GM18505 (cell line): ENCODE data around the gene EPS15.

Experiments used
- ATAC-seq: cut with Tn5 transposase; IDR thresholded peaks from one replicate; pipeline ENCODE4 v1.9.1; 2021; ENCODE audit not compliant: unreplicated experiment
- POLR2A ChIP-seq: IDR thresholded peaks from 4 replicates; pipeline ENCODE4 v1.6.1; 2011; ENCODE audit warnings: borderline replicate concordance; ENCODE audit not compliant: insufficient read depth, insufficient read length; ENCODE audit errors: extremely low read depth

Gene EPS15

GRCh38 chr1:51313961-51314777 lies 204.9 kb downstream of the EPS15 start:
- ATAC-seq = no peak
- no peak for TF ChIP-seq POLR2A

GRCh38 chr1:51313268-51313852 lies 205.7 kb downstream of the EPS15 start:
- ATAC-seq = no peak
- TF ChIP-seq POLR2A = no peak

- ATAC-seq = no peak
- no peak for TF ChIP-seq POLR2A
Observed at GRCh38 chr1:51312718-51313117, 206.3 kb downstream of the EPS15 start.

GRCh38 chr1:51311826-51312225 lies 207.2 kb downstream of the EPS15 start:
- ATAC-seq = no peak
- TF ChIP-seq POLR2A = no peak

- no peak for TF ChIP-seq POLR2A
- no peak for ATAC-seq
Observed at GRCh38 chr1:51310871-51311613, 208.0 kb downstream of the EPS15 start.

GRCh38 chr1:51309291-51309690 lies 209.8 kb downstream of the EPS15 start:
- ATAC-seq = no peak
- TF ChIP-seq POLR2A = no peak

- ATAC-seq = no peak
- no peak for TF ChIP-seq POLR2A
Observed at GRCh38 chr1:51308636-51309035, 210.4 kb downstream of the EPS15 start.

- no peak for ATAC-seq
- TF ChIP-seq POLR2A = no peak
Observed at GRCh38 chr1:51306950-51307349, 212.1 kb downstream of the EPS15 start.

GRCh38 chr1:51305371-51305823 lies 213.7 kb downstream of the EPS15 start:
- ATAC-seq = no peak
- no peak for TF ChIP-seq POLR2A

GRCh38 chr1:51304360-51304759 lies 214.7 kb downstream of the EPS15 start:
- TF ChIP-seq POLR2A = no peak
- no peak for ATAC-seq
